ENCODE measurements around the gene SLC16A5. TPM values are rescaled to one million over a fixed set of nuclear protein-coding genes. Genes with fewer than 3 reads are reported as not detected.

SLC16A5 gene
- total RNA-seq, 1 donor from 2014 or later: 16.4 TPM

- peaks cover 33% of the 10 kb centered on the region for H3K4me1 Mint-ChIP-seq (ENCODE audit: unreplicated experiment)
- DNase-seq (ENCODE audit: extremely low spot score, unreplicated experiment): no peak
- no peak overlapping the region for H3K4me3 Mint-ChIP-seq
- no peaks in the 10 kb centered on the region for H3K9me3 Mint-ChIP-seq
- TF ChIP-seq CTCF (conservative IDR thresholded peaks at IDR 0.05): no peak
- H3K27me3 Mint-ChIP-seq: no peaks in the 10 kb centered on the region
- peaks cover 5% of the 10 kb centered on the region for H3K36me3 Mint-ChIP-seq
- H3K27ac Mint-ChIP-seq: peak overlapping the region; percentile 87
These were observed 5.9 kb downstream of the SLC16A5 start for GRCh38 chr17:75093548-75094158.

GRCh38 chr17:75094871-75095399, 7.2 kb downstream of the SLC16A5 start:
- no peak for DNase-seq (ENCODE audit: extremely low spot score, unreplicated experiment)
- H3K9me3 Mint-ChIP-seq: no peaks in the 10 kb centered on the region

GRCh38 chr17:75096082-75096625, 8.4 kb downstream of the SLC16A5 start:
- H3K9me3 Mint-ChIP-seq: no peaks in the 10 kb centered on the region
- H3K4me3 Mint-ChIP-seq: peak overlapping the region; percentile 68
- TF ChIP-seq CTCF (conservative IDR thresholded peaks at IDR 0.05): no peak
- H3K27me3 Mint-ChIP-seq: no peaks in the 10 kb centered on the region
- peak overlapping the region; percentile 100 for H3K27ac Mint-ChIP-seq
- no peak for DNase-seq (ENCODE audit: extremely low spot score, unreplicated experiment)
- H3K36me3 Mint-ChIP-seq: peaks cover 9% of the 10 kb centered on the region
- peaks cover 15% of the 10 kb centered on the region for H3K4me1 Mint-ChIP-seq (ENCODE audit: unreplicated experiment)

More at GRCh38 chr17:75094871-75095399, 7.2 kb downstream of the SLC16A5 start:
- peaks cover 25% of the 10 kb centered on the region for H3K4me1 Mint-ChIP-seq (ENCODE audit: unreplicated experiment)
- H3K27me3 Mint-ChIP-seq: no peaks in the 10 kb centered on the region
- TF ChIP-seq CTCF (conservative IDR thresholded peaks at IDR 0.05): no peak
- peak overlapping the region; percentile 87 for H3K27ac Mint-ChIP-seq
- H3K4me3 Mint-ChIP-seq: no peak overlapping the region
- peaks cover 9% of the 10 kb centered on the region for H3K36me3 Mint-ChIP-seq

- DNase-seq (ENCODE audit: extremely low spot score, unreplicated experiment): no peak
- Mint-ChIP-seq H3K9me3 (no peaks in the 10 kb centered on the region), H3K27ac (peak overlapping the region; percentile 92), H3K4me1 (ENCODE audit: unreplicated experiment) (peaks cover 7% of the 10 kb centered on the region), H3K4me3 (no peak overlapping the region), H3K27me3 (no peaks in the 10 kb centered on the region), H3K36me3 (peaks cover 14% of the 10 kb centered on the region)
- no peak for TF ChIP-seq CTCF (conservative IDR thresholded peaks at IDR 0.05)
These were observed 10.1 kb downstream of the SLC16A5 start for GRCh38 chr17:75097865-75098264.

GRCh38 chr17:75098861-75099260, 11.1 kb downstream of the SLC16A5 start:
- Mint-ChIP-seq H3K36me3 (peaks cover 14% of the 10 kb centered on the region), H3K27me3 (no peaks in the 10 kb centered on the region), H3K4me3 (no peak overlapping the region)

More at GRCh38 chr17:75098861-75099260, 11.1 kb downstream of the SLC16A5 start:
- no peaks in the 10 kb centered on the region for H3K9me3 Mint-ChIP-seq
- no peak for TF ChIP-seq CTCF (conservative IDR thresholded peaks at IDR 0.05)
- peak overlapping the region; percentile 95 for H3K27ac Mint-ChIP-seq
- peaks cover 7% of the 10 kb centered on the region for H3K4me1 Mint-ChIP-seq (ENCODE audit: unreplicated experiment)
- no peak for DNase-seq (ENCODE audit: extremely low spot score, unreplicated experiment)
